Measurements from ENCODE around the gene IFNA10. TPM values are rescaled to one million over a fixed set of nuclear protein-coding genes. Genes with fewer than 3 reads are reported as not detected.
"Not testable (repeated sequence)": the region's sequence is repeated elsewhere in the genome, so short reads cannot be mapped to it uniquely, and the experiment has no call there.

The IFNA10 gene
- total and polyA plus RNA-seq, 2 of the 8 experiments (the other 6 are each of a cell fraction or from before 2014, with no cell fraction given), result not detected

DNA sequence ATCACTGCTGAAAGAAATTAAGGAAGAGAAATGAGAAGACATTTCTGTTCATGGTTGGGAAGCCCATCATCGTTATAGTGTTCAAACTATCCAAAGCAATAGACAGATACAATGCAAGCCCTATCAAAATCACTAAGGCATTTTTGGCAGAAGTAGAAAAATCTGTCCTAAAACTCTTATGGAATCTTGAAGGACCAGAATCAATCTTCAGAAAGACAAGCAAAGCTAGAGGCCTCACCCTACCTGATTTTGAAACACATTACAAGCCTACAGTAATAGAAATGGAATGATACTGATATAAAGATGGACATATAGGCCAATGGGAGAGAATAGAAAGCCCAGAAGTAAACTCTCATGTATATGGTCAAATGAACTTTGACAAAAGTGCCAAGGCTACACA lies 35.6 kb downstream of the IFNA10 start:
- no peaks in the 10 kb centered on the region for H3K79me2 ChIP-seq (ENCODE audit: control insufficient read depth in 1 of 2, insufficient read depth in 2 of 2, low read length in 2 of 2)
- no peaks in the 10 kb centered on the region for H3K9me3 ChIP-seq (ENCODE audit: insufficient read depth in 2 of 2, low read depth in 1 of 2, low read length in 1 of 2)
- no peak overlapping the region for H3K18ac ChIP-seq (ENCODE audit: extremely low read depth, low read length)
- H3K4me2 ChIP-seq (ENCODE audit: insufficient read depth in 1 of 2, low read depth in 2 of 2, low read length in 2 of 2), result no peak overlapping the region
- H4K91ac ChIP-seq (replicated peaks; ENCODE audit: insufficient read length, low read length), result no peak overlapping the region
- no peak for TF ChIP-seq TCF12 (IDR thresholded peaks at IDR 0.05; ENCODE audit: low read depth, low read length)
- CTCF ChIA-PET (ENCODE audit: partially characterized antibody), result no interaction called here
- H3K79me1 ChIP-seq (ENCODE audit: low read depth, low read length), result no peaks in the 10 kb centered on the region
- H3K4ac ChIP-seq (replicated peaks; ENCODE audit: insufficient read length, low read depth, low read length), result no peak overlapping the region
- no peak overlapping the region for H3K23ac ChIP-seq (ENCODE audit: insufficient read length)
- H4K8ac ChIP-seq (ENCODE audit: extremely low read depth, insufficient read depth, low read length), result no peak overlapping the region
- no peak overlapping the region for H2BK20ac ChIP-seq (ENCODE audit: low read length)
- H2AK5ac ChIP-seq (ENCODE audit: low read depth, low read length), result no peak overlapping the region
- H4K20me1 ChIP-seq (replicated peaks in 1 of 2; ENCODE audit: control insufficient read depth in 1 of 2, insufficient read depth in 2 of 2, low read length in 2 of 2), result no peaks in the 10 kb centered on the region
- H2BK12ac ChIP-seq (ENCODE audit: low read depth, low read length), result no peak overlapping the region
- no peak overlapping the region for H2AFZ ChIP-seq (ENCODE audit: low read length)
- H4K5ac ChIP-seq (ENCODE audit: insufficient read length, low read depth, low read length), result no peak overlapping the region
- H2BK15ac ChIP-seq (ENCODE audit: low read length), result no peak overlapping the region
- no peaks in the 10 kb centered on the region for H3K23me2 ChIP-seq (ENCODE audit: low read depth, low read length)
- DNase-seq (ENCODE audit: low read depth in 1 of 2, low spot score in 2 of 2), result no peak
- no peak for FAIRE-seq
- no peak overlapping the region for H3K27ac ChIP-seq (ENCODE audit: low read depth, low read length)
- POLR2A ChIA-PET (ENCODE audit: partially characterized antibody), result no interaction called here
- no peaks in the 10 kb centered on the region for H3K36me3 ChIP-seq (ENCODE audit: control insufficient read depth in 2 of 4, insufficient read depth in 4 of 4, low read length in 3 of 4)
- no peaks in the 10 kb centered on the region for H3K4me1 ChIP-seq (replicated peaks in 1 of 4; ENCODE audit: control insufficient read depth in 3 of 4, insufficient read depth in 4 of 4, low read length in 3 of 4)
- no peak overlapping the region for H3K56ac ChIP-seq (replicated peaks; ENCODE audit: insufficient read length, low read depth, low read length)
- H3K9ac ChIP-seq (replicated peaks in 1 of 4; ENCODE audit: extremely low read depth in 1 of 4, low read depth in 3 of 4, low read length in 3 of 4), result no peak overlapping the region
- H3K14ac ChIP-seq (ENCODE audit: insufficient read length), result no peak overlapping the region
- H2BK120ac ChIP-seq (replicated peaks; ENCODE audit: low read depth, low read length), result no peak overlapping the region
- WGBS, 2 experiments (ENCODE audit: extremely low coverage in 1 of 2, insufficient coverage in 1 of 2, insufficient read length in 1 of 2, insufficient replicate concordance in 2 of 2, low coverage in 1 of 2, low lambda C conversion rate in 2 of 2, missing lambda C conversion rate in 1 of 2), result 88% methylated on average over 1 of the region's 1 CpG; no CpG with 5 or more reads in 1 of the 2 experiments
- no peak overlapping the region for H2BK5ac ChIP-seq (ENCODE audit: low read depth, low read length)
- no peak overlapping the region for H3K4me3 ChIP-seq (ENCODE audit: extremely low read depth in 1 of 4, insufficient read depth in 2 of 4, low read depth in 3 of 4, low read length in 4 of 4)
- no peaks in the 10 kb centered on the region for H3K27me3 ChIP-seq (replicated peaks in 1 of 4; ENCODE audit: control insufficient read depth in 3 of 4, extremely low read depth in 1 of 4, insufficient read depth in 3 of 4, low read length in 3 of 4)

DNA sequence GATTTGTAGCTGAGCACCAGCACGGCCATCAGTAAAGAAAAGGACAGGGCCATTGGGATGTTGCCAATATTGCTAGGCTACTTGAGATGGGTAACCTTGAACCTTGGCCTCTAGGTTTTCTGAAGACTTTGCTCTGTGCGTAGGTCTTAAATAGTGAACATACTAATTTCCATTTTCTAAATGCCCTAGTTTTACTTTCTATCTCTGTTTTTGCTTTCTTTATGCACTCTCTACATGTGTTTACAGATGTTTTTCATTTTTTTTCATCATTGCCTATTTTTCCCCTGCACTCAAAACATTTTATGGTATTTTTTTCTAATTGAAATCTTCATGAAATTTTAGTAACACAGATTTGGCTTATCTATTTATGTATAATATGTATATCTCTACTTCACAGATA lies 40.4 kb downstream of the IFNA10 start, which contains the start of gene IFNA21:
Gene IFNA21 (minus strand): TSS at position 101 of the 400 bp plus-strand sequence. CDS start 48 bp downstream, at position 53.
- H4K8ac ChIP-seq (ENCODE audit: extremely low read depth, insufficient read depth, low read length); H3K36me3 ChIP-seq (ENCODE audit: control insufficient read depth in 2 of 4, insufficient read depth in 4 of 4, low read length in 3 of 4); H2AK5ac ChIP-seq (ENCODE audit: low read depth, low read length); CTCF ChIA-PET (ENCODE audit: partially characterized antibody); H2BK20ac ChIP-seq (ENCODE audit: low read length); H2BK120ac ChIP-seq (replicated peaks; ENCODE audit: low read depth, low read length); FAIRE-seq; H3K27ac ChIP-seq (ENCODE audit: low read depth, low read length); H3K4me1 ChIP-seq (replicated peaks in 1 of 4; ENCODE audit: control insufficient read depth in 3 of 4, insufficient read depth in 4 of 4, low read length in 3 of 4); H3K4ac ChIP-seq (replicated peaks; ENCODE audit: insufficient read length, low read depth, low read length); H2BK5ac ChIP-seq (ENCODE audit: low read depth, low read length); H4K20me1 ChIP-seq (replicated peaks in 1 of 2; ENCODE audit: control insufficient read depth in 1 of 2, insufficient read depth in 2 of 2, low read length in 2 of 2); H3K9me3 ChIP-seq (ENCODE audit: insufficient read depth in 2 of 2, low read depth in 1 of 2, low read length in 1 of 2); H2AFZ ChIP-seq (ENCODE audit: low read length); H4K91ac ChIP-seq (replicated peaks; ENCODE audit: insufficient read length, low read length); H3K27me3 ChIP-seq (replicated peaks in 1 of 4; ENCODE audit: control insufficient read depth in 3 of 4, extremely low read depth in 1 of 4, insufficient read depth in 3 of 4, low read length in 3 of 4); H3K4me3 ChIP-seq (ENCODE audit: extremely low read depth in 1 of 4, insufficient read depth in 2 of 4, low read depth in 3 of 4, low read length in 4 of 4); POLR2A ChIA-PET (ENCODE audit: partially characterized antibody); H3K56ac ChIP-seq (replicated peaks; ENCODE audit: insufficient read length, low read depth, low read length); H2BK15ac ChIP-seq (ENCODE audit: low read length); H3K79me1 ChIP-seq (ENCODE audit: low read depth, low read length); H3K9ac ChIP-seq (replicated peaks in 1 of 4; ENCODE audit: extremely low read depth in 1 of 4, low read depth in 3 of 4, low read length in 3 of 4); H3K18ac ChIP-seq (ENCODE audit: extremely low read depth, low read length); DNase-seq (ENCODE audit: low read depth in 1 of 2, low spot score in 2 of 2); H3K79me2 ChIP-seq (ENCODE audit: control insufficient read depth in 1 of 2, insufficient read depth in 2 of 2, low read length in 2 of 2); H3K23ac ChIP-seq (ENCODE audit: insufficient read length); H3K23me2 ChIP-seq (ENCODE audit: low read depth, low read length); H4K5ac ChIP-seq (ENCODE audit: insufficient read length, low read depth, low read length); H2BK12ac ChIP-seq (ENCODE audit: low read depth, low read length); H3K4me2 ChIP-seq (ENCODE audit: insufficient read depth in 1 of 2, low read depth in 2 of 2, low read length in 2 of 2); H3K14ac ChIP-seq (ENCODE audit: insufficient read length): not testable (repeated sequence)
- WGBS, 2 experiments (ENCODE audit: extremely low coverage in 1 of 2, insufficient coverage in 1 of 2, insufficient read length in 1 of 2, insufficient replicate concordance in 2 of 2, low coverage in 1 of 2, low lambda C conversion rate in 2 of 2, missing lambda C conversion rate in 1 of 2), result 87% methylated on average over 2 of the region's 2 CpGs; no CpG with 5 or more reads in 1 of the 2 experiments

Measured in H1 (cell line).